ENCODE results near the gene ADO. TPM values are rescaled to one million over a fixed set of nuclear protein-coding genes. Genes with fewer than 3 reads are reported as not detected.

The ADO gene
- total and polyA plus RNA-seq, 9 of the 15 experiments (the other 6 are each of a cell fraction or from before 2014, with no cell fraction given) = 3.0 to 20.0 (median 16.1) TPM

- TF ChIP-seq ZBTB40 (IDR thresholded peaks at IDR 0.05) (no peak), ZBTB40 (CRISPR knock-in tag; IDR thresholded peaks at IDR 0.05) (no peak), TRIM24 (IDR thresholded peaks at IDR 0.05) (no peak), BCLAF1 (IDR thresholded peaks at IDR 0.05; ENCODE audit: borderline replicate concordance in 1 of 2, control insufficient read depth in 1 of 2, low read depth in 2 of 2, low read length in 1 of 2) (no peak), ZNF511 (CRISPR knock-in tag; IDR thresholded peaks at IDR 0.05) (no peak)
Observed at GRCh38 chr10:62755662-62756653, 48.6 kb upstream of the ADO start (continued).

Measured in K562 (cell line).